GM18505 (cell line): ENCODE results near the gene CENPP.
"Not testable (repeated sequence)": the region's sequence is repeated elsewhere in the genome, so short reads cannot be mapped to it uniquely, and the experiment has no call there.

Experiments used
- ATAC-seq: cut with Tn5 transposase; IDR thresholded peaks from one replicate; pipeline ENCODE4 v1.9.1; 2021; ENCODE audit not compliant: unreplicated experiment
- POLR2A ChIP-seq: IDR thresholded peaks from 4 replicates; pipeline ENCODE4 v1.6.1; 2011; ENCODE audit warnings: borderline replicate concordance; ENCODE audit not compliant: insufficient read depth, insufficient read length; ENCODE audit errors: extremely low read depth

Gene CENPP

DNA sequence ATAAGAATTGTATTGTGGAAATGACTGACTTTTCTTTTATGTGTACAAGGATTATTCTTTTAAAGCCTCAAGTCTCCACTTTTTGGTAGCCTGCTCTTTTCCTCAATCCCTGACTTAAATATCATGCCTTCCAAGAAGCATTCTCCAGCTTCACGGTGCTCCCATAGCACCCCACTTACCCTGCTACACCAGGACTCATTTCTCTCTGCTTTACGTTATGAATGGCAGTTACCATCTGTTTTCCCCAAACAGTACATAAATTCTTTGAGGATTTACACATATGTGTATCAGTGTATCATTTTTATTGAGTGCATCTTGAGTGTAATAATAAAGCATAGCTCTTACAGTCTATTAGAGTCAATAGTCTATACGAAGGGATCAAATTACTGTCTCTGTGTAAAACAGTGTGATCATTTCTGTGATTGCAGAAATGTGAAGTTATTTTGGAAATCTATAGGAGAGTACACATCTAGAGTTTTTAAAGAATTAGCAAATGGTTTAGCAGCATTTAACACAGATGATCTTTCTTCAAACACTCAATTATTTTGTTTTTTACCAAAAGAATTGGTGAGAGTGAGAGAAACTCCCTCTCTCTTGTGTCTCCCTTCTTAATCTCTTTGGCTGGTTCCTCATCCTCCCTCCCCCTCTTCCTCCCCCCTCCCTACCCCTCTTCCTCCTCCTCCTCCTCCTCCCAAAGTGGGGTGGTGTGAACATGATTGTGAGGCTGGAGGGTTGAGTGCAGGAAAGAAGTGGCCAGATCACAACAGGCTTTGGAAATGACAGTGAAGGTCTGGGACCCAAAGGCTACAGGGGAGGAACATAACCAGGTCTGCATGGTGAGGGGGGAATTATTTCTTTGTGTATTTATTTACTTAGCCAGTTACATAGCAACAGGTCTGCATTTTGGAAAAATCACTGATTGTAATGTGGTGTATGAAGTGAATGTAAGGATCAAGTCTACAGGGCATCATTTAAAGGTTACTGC, 237.7 kb downstream of the CENPP start:
- no peak for TF ChIP-seq POLR2A
- ATAC-seq = no peak

DNA sequence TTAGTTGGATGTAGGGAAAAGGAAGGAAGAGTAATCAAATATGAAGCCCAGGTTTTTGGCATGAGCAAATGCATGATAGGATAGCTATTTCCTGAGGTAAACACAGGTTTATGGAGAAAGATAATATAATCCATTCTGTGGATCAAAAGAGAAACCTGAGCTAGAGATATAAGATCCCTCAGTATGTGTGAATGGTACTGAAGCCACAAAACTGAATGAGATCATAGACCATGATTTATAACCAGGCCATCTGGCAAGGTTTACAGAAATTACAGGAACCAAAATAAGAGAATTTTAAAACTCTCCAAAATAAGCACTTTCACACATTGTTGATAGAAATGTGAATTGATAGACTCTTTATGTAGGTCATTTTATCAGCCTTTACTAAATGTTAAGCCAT, 238.8 kb downstream of the CENPP start:
- ATAC-seq = no peak

GRCh38 chr9:92564982-92565381, 239.2 kb downstream of the CENPP start:
- ATAC-seq = no peak
- no peak for TF ChIP-seq POLR2A

More for the DNA sequence above, 238.8 kb downstream of the CENPP start:
- TF ChIP-seq POLR2A = no peak

DNA sequence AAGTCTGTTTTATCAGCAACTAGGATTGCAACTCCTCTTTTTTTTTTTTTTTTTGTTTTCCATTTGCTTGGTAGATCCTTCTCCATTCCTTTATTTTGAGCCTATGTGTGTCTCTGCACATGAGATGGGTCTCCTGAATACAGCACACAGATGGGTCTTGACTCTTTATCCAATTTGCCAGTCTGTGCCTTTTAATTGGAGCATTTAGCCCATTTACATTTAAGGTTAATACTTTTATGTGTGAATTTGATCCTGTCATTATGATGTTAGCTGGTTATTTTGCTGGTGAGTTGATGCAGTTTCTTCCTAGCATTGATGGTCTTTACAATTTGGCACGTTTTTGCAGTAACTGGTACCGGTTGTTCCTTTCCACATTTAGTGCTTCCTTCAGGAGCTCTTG, 246.1 kb downstream of the CENPP start:
- ATAC-seq = not testable (repeated sequence)

DNA sequence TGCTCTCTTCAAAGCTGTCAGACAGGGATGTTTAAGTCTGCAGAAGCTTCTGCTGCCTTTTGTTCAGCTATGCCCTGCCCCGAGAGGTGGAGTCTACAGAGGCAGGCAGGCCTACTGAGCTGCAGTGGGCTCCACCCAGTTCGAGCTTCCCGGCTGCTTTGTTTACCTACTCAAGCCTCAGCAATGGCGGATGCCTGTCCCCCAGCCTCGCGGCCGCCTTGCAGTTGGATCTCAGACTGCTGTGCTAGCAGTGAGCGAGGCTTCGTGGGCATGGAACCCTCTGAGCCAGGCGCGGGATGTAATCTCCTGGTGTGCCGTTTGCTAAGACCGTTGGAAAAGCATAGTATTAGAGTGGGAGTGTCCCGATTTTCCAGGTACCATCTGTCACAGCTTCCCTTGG, 247.9 kb downstream of the CENPP start:
- not testable (repeated sequence) for ATAC-seq

- TF ChIP-seq POLR2A = no peak
- no peak for ATAC-seq
These were observed 250.4 kb downstream of the CENPP start for GRCh38 chr9:92576175-92576574.

GRCh38 chr9:92589923-92590322, 264.2 kb downstream of the CENPP start:
- no peak for ATAC-seq
- no peak for TF ChIP-seq POLR2A

GRCh38 chr9:92590377-92590776, 264.6 kb downstream of the CENPP start:
- no peak for ATAC-seq
- TF ChIP-seq POLR2A = no peak

GRCh38 chr9:92592537-92592936, 266.8 kb downstream of the CENPP start:
- no peak for TF ChIP-seq POLR2A
- ATAC-seq = no peak

DNA sequence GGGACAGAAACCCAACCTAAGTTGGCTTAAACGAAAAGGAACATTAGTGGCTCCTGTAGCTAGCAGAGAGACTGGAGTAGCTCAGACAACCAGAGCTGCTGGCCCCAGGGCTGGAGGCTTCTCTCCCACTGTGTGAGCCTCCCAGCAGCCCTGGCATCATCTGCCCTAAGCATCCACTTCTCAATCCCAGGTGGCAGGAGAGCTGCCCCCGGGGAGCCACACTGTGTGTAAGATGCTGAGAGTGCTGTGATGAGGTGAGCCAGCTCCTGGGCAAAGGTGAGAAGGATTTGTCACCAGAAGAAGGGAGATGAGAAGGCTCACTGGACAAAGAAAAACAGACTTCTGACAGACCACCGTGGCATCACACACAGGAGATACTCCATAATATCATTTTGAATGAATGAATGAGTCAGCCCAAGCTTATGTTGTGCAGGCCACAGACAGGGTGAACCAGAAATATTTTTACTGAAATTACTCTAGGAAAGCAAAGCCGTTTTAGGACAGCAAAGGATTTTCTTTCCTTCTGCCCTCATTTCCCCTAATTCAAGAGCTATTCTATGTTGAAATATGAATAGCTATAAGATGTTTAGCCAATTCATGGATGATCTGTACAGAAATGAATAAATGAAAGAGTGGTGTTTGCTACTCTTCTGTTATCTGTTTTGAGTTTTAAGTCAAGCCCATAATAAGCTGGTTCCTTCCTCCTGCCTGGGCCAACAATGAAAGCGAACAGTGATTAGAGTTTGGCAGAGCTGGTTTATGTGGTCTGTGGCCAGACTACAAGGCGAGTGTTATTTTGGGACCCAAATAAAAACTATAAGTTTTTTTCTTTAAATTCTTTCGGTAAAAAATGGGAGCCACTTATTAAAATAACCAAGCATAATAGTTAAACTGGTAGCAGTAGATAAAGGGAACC, 267.5 kb downstream of the CENPP start:
- ATAC-seq = no peak
- TF ChIP-seq POLR2A = no peak

DNA sequence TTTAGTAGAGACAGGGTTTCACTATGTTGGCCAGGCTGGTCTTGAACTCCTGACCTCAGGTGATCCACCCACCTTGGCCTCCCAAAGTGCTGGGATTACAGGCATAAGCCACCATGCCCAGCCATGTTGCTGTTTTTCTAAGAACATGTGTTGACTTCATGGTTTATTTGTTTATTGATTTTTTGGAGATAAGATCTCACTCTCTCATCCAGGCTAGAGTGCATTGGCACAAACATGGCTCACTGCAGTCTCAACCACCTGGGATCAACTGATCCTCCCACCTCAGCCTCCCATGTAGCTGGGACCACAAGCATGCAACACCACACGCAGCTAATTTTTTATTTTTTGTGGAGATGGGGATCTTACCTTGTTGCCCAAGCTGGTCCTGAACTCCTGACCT, 269.3 kb downstream of the CENPP start:
- ATAC-seq = not testable (repeated sequence)

DNA sequence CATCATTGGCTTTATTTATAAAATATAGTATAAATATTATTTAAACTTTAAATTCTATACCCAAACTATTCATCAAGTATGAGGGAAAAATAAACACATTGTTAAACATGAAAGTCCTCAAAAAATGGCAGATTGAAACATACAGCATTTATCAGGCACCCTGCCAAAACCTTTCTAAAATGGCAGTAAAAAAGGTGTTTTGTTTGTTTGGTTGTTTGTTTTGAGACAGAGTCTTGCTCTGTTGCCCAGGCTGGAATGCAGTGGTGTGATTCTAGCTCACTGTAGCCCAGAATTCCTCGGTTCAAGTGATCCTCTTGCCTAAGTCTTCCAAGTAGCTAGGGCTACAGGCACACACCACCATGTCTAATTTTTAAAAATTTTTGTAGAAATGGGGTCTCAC, 270.2 kb downstream of the CENPP start:
- TF ChIP-seq POLR2A = no peak
- no peak for ATAC-seq

DNA sequence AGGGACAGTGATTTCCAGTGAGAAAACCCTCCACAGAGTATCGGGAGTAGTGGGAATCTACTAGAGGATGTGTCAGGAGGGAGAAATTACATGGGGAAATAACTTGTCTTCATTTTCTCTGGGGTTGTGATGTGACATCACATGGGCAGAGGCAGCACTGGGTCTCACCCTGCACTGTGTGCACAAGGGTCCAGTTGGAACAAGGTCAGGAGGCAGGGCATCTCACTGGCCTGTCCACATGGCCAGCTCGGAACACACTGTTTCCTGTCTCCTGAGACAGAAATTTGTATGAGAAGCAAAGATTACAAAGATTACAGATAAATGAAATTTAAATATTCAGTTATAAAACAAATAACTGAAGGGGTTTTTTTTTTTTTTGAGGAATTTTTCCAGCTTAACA, 272.6 kb downstream of the CENPP start:
- no peak for TF ChIP-seq POLR2A
- no peak for ATAC-seq

- no peak for ATAC-seq
- TF ChIP-seq POLR2A = no peak
These were observed 274.2 kb downstream of the CENPP start for GRCh38 chr9:92599938-92600461.
